Uterus (tissue), 4 donors: Measurements from ENCODE around the gene TCF12. TPM values are rescaled to one million over a fixed set of nuclear protein-coding genes. Genes with fewer than 3 reads are reported as not detected.

Experiments used
- DNase-seq, 2 donors: peaks; one replicate each; pipeline ENCODE4 v3.0.0-alpha.2; 2019 to 2020
- H3K27ac ChIP-seq, 2 donors: fragments of 200-600 bp; sonication (generic); 1 replicate in 1 of 2; 2 replicates in 1 of 2; pipeline ENCODE4 v1.5.1; 2016 to 2018
- H3K27me3 ChIP-seq, 2 donors: fragments of 200-600 bp; sonication (generic); one replicate each; pipeline ENCODE4 v1.5.1; 2018 to 2019; ENCODE audit warnings: control low read depth in 1 of 2
- H3K36me3 ChIP-seq, 2 donors: fragments of 200-600 bp; sonication (generic); one replicate each; pipeline ENCODE4 v1.5.1; 2019; ENCODE audit warnings: control low read depth in 1 of 2
- H3K4me1 ChIP-seq, 2 donors: fragments of 200-600 bp; sonication (generic); one replicate each; pipeline ENCODE4 v1.5.1; 2018 to 2019; ENCODE audit warnings: control low read depth in 1 of 2
- H3K4me3 ChIP-seq, 2 donors: fragments of 200-600 bp; sonication (generic); 1 replicate in 1 of 2; 2 replicates in 1 of 2; pipeline ENCODE4 v1.5.1; 2018 to 2019; ENCODE audit warnings: mild to moderate bottlenecking in 1 of 2
- H3K9me3 ChIP-seq, 2 donors: fragments of 200-600 bp; sonication (generic); one replicate each; pipeline ENCODE4 v1.5.1; 2019; ENCODE audit warnings: control low read depth in 1 of 2
- POLR2A ChIP-seq, 2 donors: fragments of 450-650 bp; IDR thresholded peaks; one replicate each; pipeline ENCODE4 v1.6.1; 2016; ENCODE audit warnings: antibody characterized with exemption in 2 of 2, mild to moderate bottlenecking in 1 of 2, moderate library complexity in 1 of 2
- intact Hi-C: fragments of 100-400 bp; cut with DNase I; formaldehyde crosslinking; loops from one replicate; pipeline ENCODE4 v1.15.1; 2023; ENCODE audit warnings: low total_unique reads
- total RNA-seq, 4 donors: library from RNA; depleted of rRNA in 3 of 4; stranded (reverse); fragments of >200 nt in 3 of 4; gene quantifications; one replicate each; pipeline versions ENCODE4 v1.1.0 to v1.2.4, GENCODE V29; 2014 to 2023
- TF ChIP-seq, protein P1 (sequence below), 4 experiments: fragments of 200-600 bp in 2 of 4; fragments of 450-650 bp in 2 of 4; sonication (generic) in 2 of 4; IDR thresholded peaks; one replicate each; pipeline ENCODE4 v1.5.1; 2016 to 2019; ENCODE audit warnings: antibody characterized with exemption in 4 of 4, mild to moderate bottlenecking in 2 of 4, moderate library complexity in 1 of 4
- donor health status: DM: yes; HTN: yes; CAD: no.

Gene TCF12
- total RNA-seq, 4 donors from 2014 or later: 109 to 361 (median 196) TPM

DNA sequence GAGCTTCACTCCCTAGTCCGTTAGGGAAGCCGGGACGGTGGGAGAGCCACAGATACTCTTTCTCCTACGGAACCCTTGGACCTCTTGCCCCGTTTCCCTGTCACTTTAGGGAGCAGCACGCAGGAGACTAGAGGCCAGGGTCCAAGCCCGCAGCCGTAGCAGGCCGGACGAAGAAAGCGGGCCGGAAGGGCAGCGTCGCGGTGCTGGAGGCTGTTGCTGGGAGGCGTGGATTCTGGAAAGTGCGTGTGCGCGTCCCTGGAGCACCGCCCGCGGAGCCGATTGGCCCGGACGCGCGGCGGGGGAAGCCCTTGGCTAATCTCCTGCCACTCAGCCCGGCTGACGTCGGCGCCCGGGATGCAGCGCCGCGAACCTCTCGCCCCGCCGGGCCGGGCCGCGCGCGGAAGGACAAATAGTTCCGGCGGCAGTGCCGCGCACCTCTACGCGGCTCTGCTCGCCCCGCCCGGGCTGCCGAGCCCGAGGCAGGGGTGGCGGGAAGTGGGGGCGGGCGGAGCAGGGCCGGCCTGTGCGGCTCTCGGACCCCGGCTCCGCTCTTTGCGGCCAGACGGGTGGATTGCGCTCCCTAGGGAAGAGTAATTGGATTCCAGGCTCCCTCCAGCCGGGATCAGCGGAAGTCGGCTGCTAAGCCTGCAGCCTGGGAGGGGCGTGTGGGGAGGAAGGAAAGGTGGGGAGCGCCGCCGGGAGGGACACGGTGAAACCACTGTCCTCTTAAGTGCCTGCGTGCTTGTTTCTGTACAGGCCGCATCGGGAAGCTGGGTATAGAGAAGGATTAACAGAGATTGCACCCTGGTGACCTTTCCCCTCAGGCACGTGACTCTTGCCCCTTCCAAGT lies 31.3 kb upstream of the TCF12 start:
- Histone ChIP-seq H3K4me3 (peak overlapping the region; percentile 46 to 70), H3K36me3 (no peaks in the 10 kb centered on the region), H3K9me3 (no peaks in the 10 kb centered on the region), H3K27me3 (no peaks in the 10 kb centered on the region), H3K4me1 (no peaks in the 10 kb centered on the region), H3K27ac (peak overlapping the region; percentile 96 to 99)
- TF ChIP-seq, protein P1, sequence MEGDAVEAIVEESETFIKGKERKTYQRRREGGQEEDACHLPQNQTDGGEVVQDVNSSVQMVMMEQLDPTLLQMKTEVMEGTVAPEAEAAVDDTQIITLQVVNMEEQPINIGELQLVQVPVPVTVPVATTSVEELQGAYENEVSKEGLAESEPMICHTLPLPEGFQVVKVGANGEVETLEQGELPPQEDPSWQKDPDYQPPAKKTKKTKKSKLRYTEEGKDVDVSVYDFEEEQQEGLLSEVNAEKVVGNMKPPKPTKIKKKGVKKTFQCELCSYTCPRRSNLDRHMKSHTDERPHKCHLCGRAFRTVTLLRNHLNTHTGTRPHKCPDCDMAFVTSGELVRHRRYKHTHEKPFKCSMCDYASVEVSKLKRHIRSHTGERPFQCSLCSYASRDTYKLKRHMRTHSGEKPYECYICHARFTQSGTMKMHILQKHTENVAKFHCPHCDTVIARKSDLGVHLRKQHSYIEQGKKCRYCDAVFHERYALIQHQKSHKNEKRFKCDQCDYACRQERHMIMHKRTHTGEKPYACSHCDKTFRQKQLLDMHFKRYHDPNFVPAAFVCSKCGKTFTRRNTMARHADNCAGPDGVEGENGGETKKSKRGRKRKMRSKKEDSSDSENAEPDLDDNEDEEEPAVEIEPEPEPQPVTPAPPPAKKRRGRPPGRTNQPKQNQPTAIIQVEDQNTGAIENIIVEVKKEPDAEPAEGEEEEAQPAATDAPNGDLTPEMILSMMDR (IDR thresholded peaks at IDR 0.05): peak; percentile 3 to 24 (median 18)
- TF ChIP-seq POLR2A (IDR thresholded peaks at IDR 0.05): peak; percentile 29 to 81
- peak; percentile 92 to 95 for DNase-seq
- intact Hi-C loops: loop anchor here (1.0 kb wide), 1 partner anchor 31 kb away; the partner anchor contains the start of gene TCF12

DNA sequence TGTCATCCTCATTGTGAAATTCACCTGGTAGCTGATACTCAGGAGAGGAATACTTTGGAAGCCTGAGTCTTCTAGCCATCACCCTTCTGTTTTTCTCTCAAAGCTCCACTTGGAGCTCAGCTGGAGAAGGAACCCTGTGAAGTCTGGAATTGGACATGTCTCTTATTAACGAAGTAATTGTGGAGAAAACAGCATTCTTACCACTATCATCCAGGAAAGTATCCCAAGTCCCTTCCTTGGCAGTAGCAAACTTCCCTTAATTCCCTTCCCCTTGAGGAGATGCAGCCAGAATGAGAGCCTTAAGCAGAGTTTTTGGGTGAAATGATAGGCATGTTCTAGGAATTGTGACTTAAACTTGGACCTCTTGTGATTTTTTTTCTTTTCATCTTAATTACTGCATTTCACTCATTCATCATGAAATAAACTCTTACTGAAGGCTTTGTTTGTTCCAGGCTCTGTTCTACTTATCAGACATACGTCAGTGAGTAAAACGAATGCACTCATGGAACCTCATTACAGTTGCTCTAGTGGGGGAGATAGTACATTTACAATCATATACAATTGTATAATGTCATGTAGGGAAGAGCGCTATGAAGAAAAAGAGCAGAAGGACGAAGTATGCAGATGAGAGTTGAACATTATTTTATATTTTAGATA lies 30.5 kb upstream of the TCF12 start:
- Histone ChIP-seq H3K4me3 (peak overlapping the region; percentile 46 to 70), H3K27me3 (no peaks in the 10 kb centered on the region), H3K36me3 (no peaks in the 10 kb centered on the region), H3K27ac (peak overlapping the region; percentile 96 to 99), H3K9me3 (no peaks in the 10 kb centered on the region), H3K4me1 (no peaks in the 10 kb centered on the region)
- no peak for DNase-seq
- TF ChIP-seq POLR2A (IDR thresholded peaks at IDR 0.05): no peak
- intact Hi-C loops: loop anchor here (1.0 kb wide), 1 partner anchor 30 kb away; the partner anchor contains the start of gene TCF12

DNA sequence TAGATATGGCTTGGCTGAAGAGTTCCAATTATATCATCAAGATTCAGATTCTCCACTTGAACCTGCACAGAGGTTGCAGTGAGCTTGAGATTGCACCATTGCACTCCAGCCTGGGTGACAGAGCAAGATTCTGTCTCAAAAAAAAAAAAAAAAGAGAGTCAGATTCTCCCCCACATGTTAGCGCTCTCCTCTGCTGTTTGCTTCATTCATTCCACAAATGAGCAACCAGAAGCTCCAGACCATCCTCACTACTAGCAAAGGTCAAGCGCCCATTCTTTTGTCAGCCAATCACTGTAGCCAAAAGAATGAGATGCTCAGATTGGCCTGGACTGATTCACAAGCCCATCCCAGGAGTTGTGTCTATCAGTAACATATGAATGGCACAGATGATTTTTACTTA lies 28.4 kb upstream of the TCF12 start:
- Histone ChIP-seq H3K4me3 (no peak overlapping the region), H3K36me3 (no peaks in the 10 kb centered on the region), H3K4me1 (no peaks in the 10 kb centered on the region), H3K9me3 (no peaks in the 10 kb centered on the region), H3K27ac (no peak overlapping the region), H3K27me3 (no peaks in the 10 kb centered on the region)
- intact Hi-C loops: no loop called here
- no peak for TF ChIP-seq POLR2A (IDR thresholded peaks at IDR 0.05)
- TF ChIP-seq, protein P1 (IDR thresholded peaks at IDR 0.05): no peak
- DNase-seq: no peak

DNA sequence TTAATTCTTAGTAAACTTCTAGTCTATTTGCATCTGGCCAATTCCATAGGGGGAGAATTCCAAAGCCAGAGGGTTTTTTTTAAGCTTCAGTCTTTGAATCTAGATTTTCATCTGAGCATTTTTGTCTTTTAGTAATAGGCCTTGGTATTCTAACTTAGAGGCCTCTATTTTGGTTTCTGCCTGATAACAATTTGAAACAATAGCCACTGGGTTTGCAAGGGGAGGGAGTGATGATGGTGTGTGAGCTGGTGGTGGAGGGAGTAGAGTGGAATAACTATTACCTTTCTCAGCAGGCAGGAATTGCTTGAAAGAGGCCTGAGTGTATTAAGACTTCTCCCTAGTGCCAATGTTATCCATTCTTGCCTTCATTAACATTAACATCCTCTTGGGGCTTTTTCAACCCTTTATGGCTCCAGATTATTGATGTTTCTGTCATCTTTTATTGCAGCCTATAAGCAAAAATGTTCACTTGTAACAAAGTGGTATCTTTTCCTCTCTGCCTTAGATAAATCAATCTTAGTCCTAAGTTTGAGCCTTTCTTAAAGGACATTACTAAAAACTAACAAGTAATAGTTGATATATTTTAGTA lies 26.5 kb upstream of the TCF12 start:
- TF ChIP-seq, protein P1 (IDR thresholded peaks at IDR 0.05): no peak
- no peak for TF ChIP-seq POLR2A (IDR thresholded peaks at IDR 0.05)
- no peak for DNase-seq
- no peak overlapping the region for H3K4me3 ChIP-seq
- no peaks in the 10 kb centered on the region for H3K4me1 ChIP-seq
- H3K9me3 ChIP-seq: no peaks in the 10 kb centered on the region
- intact Hi-C loops: no loop called here
- no peaks in the 10 kb centered on the region for H3K36me3 ChIP-seq
- no peaks in the 10 kb centered on the region for H3K27me3 ChIP-seq
- H3K27ac ChIP-seq: no peak overlapping the region

DNA sequence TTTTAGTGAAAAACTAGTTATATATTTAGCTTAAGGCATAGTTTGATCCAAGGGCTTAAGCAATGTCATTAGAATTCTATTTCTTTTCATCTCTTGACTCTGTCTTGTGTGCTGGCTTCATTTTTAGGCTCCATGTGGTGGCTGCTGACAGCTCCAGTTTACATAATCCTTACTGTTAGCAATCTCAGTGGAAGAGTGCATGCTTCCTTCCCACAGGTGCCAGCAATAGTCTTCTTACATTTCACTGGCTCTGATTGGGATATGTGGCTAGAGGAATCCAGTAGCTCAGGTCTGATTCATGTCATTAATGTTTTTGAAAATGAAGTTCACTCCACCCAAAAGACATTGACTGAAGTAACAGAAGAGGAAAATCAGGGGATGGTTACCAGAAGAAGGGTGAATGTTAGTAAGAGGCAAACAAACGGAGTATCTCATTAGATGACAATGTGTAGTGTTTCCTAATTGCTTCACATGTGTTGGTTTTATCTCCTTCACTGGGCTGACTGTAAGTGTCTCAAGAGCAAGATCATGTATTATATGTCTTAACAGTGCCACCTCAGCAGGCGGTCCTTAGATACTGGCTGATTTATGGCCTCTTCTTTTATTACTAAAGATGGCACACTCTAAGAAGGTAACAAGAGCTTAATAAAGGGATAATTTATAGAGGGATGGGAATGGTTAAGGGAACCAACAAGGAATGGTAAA lies 25.6 kb upstream of the TCF12 start:
- no peaks in the 10 kb centered on the region for H3K27me3 ChIP-seq
- no peak overlapping the region for H3K27ac ChIP-seq
- no peaks in the 10 kb centered on the region for H3K36me3 ChIP-seq
- no peak for DNase-seq
- no peaks in the 10 kb centered on the region for H3K9me3 ChIP-seq
- H3K4me3 ChIP-seq: no peak overlapping the region
- TF ChIP-seq, protein P1 (IDR thresholded peaks at IDR 0.05): no peak
- no peak for TF ChIP-seq POLR2A (IDR thresholded peaks at IDR 0.05)
- H3K4me1 ChIP-seq: no peaks in the 10 kb centered on the region
- intact Hi-C loops: no loop called here
